ENCODE data around the gene FANCI.

The FANCI gene

DNA sequence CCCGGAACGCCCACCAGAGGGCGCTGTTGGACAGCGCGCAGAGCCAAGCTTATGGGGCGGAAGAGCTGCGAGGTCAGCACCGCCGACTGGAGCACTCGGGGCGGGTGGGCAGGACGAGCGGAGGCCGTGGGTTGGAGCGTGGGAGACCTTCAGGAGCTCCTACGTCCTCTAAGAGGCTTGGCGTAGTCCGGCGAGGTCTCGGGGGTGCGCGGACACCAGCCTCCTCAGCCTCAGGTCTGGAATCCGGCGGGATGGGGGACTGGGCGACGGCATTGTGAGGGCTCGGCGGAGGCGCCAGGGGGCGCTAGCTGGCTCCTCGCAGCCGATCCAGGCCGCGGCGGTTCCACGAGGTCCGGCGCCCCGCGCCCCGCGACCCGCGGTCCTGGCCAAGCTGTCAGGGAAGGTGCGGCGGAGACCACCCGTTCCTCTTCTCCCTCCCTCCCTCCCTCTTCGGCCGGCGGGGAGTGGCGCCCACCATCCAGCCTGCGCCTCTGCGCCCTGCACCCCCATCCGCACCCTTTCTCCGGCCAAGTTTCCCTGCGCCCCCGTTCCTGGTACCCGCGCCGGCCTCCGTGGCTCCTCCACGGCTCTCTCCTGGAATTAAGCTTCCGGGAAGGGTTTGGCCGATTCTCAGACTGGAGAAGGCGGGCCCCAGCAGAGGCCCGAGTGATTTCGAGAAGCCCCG, 115.1 kb downstream of the FANCI start (continued):
- TF ChIP-seq, protein P1, sequence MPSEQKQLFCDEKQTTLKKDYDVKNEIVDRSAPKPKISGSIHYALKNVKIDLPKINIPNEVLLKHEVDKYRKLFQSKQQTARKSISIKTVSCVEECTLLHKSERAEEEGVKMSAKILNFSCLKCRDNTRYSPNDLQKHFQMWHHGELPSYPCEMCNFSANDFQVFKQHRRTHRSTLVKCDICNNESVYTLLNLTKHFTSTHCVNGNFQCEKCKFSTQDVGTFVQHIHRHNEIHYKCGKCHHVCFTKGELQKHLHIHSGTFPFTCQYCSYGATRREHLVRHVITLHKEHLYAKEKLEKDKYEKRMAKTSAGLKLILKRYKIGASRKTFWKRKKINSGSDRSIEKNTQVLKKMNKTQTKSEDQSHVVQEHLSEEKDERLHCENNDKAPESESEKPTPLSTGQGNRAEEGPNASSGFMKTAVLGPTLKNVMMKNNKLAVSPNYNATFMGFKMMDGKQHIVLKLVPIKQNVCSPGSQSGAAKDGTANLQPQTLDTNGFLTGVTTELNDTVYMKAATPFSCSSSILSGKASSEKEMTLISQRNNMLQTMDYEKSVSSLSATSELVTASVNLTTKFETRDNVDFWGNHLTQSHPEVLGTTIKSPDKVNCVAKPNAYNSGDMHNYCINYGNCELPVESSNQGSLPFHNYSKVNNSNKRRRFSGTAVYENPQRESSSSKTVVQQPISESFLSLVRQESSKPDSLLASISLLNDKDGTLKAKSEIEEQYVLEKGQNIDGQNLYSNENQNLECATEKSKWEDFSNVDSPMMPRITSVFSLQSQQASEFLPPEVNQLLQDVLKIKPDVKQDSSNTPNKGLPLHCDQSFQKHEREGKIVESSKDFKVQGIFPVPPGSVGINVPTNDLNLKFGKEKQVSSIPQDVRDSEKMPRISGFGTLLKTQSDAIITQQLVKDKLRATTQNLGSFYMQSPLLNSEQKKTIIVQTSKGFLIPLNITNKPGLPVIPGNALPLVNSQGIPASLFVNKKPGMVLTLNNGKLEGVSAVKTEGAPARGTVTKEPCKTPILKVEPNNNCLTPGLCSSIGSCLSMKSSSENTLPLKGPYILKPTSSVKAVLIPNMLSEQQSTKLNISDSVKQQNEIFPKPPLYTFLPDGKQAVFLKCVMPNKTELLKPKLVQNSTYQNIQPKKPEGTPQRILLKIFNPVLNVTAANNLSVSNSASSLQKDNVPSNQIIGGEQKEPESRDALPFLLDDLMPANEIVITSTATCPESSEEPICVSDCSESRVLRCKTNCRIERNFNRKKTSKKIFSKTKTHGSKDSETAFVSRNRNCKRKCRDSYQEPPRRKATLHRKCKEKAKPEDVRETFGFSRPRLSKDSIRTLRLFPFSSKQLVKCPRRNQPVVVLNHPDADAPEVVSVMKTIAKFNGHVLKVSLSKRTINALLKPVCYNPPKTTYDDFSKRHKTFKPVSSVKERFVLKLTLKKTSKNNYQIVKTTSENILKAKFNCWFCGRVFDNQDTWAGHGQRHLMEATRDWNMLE (tag by site-specific recombination; conservative IDR thresholded peaks at IDR 0.05; ENCODE audit: low read depth): no peak
- TF ChIP-seq ZNF555 (tag by site-specific recombination; conservative IDR thresholded peaks at IDR 0.05) (no peak), KLF7 (tag by site-specific recombination; IDR thresholded peaks at IDR 0.05; ENCODE audit: borderline replicate concordance) (no peak), ZNF350 (tag by site-specific recombination; IDR thresholded peaks at IDR 0.05) (no peak), ZNF664 (tag by site-specific recombination; IDR thresholded peaks at IDR 0.05) (no peak), ZNF660 (tag by site-specific recombination; IDR thresholded peaks at IDR 0.05) (peak; percentile 65; the same call in 1 of the 2 replicates), ZNF776 (tag by site-specific recombination; IDR thresholded peaks at IDR 0.05; ENCODE audit: borderline replicate concordance) (no peak), ZNF37A (tag by site-specific recombination; IDR thresholded peaks at IDR 0.05) (no peak), ZNF335 (tag by site-specific recombination; conservative IDR thresholded peaks at IDR 0.05) (peak; percentile 73), OSR2 (tag by site-specific recombination; IDR thresholded peaks at IDR 0.05) (no peak), SP7 (tag by site-specific recombination; IDR thresholded peaks at IDR 0.05) (peak; percentile 80), GLI4 (tag by site-specific recombination; IDR thresholded peaks at IDR 0.05) (no peak)
- TF ChIP-seq, protein P2, sequence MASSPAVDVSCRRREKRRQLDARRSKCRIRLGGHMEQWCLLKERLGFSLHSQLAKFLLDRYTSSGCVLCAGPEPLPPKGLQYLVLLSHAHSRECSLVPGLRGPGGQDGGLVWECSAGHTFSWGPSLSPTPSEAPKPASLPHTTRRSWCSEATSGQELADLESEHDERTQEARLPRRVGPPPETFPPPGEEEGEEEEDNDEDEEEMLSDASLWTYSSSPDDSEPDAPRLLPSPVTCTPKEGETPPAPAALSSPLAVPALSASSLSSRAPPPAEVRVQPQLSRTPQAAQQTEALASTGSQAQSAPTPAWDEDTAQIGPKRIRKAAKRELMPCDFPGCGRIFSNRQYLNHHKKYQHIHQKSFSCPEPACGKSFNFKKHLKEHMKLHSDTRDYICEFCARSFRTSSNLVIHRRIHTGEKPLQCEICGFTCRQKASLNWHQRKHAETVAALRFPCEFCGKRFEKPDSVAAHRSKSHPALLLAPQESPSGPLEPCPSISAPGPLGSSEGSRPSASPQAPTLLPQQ (tag by site-specific recombination; IDR thresholded peaks at IDR 0.05): peak; percentile 85
- TF ChIP-seq, protein P3, sequence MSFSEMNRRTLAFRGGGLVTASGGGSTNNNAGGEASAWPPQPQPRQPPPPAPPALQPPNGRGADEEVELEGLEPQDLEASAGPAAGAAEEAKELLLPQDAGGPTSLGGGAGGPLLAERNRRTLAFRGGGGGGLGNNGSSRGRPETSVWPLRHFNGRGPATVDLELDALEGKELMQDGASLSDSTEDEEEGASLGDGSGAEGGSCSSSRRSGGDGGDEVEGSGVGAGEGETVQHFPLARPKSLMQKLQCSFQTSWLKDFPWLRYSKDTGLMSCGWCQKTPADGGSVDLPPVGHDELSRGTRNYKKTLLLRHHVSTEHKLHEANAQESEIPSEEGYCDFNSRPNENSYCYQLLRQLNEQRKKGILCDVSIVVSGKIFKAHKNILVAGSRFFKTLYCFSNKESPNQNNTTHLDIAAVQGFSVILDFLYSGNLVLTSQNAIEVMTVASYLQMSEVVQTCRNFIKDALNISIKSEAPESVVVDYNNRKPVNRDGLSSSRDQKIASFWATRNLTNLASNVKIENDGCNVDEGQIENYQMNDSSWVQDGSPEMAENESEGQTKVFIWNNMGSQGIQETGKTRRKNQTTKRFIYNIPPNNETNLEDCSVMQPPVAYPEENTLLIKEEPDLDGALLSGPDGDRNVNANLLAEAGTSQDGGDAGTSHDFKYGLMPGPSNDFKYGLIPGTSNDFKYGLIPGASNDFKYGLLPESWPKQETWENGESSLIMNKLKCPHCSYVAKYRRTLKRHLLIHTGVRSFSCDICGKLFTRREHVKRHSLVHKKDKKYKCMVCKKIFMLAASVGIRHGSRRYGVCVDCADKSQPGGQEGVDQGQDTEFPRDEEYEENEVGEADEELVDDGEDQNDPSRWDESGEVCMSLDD (tag by site-specific recombination; IDR thresholded peaks at IDR 0.05): peak; percentile 85
- TF ChIP-seq, protein P4, sequence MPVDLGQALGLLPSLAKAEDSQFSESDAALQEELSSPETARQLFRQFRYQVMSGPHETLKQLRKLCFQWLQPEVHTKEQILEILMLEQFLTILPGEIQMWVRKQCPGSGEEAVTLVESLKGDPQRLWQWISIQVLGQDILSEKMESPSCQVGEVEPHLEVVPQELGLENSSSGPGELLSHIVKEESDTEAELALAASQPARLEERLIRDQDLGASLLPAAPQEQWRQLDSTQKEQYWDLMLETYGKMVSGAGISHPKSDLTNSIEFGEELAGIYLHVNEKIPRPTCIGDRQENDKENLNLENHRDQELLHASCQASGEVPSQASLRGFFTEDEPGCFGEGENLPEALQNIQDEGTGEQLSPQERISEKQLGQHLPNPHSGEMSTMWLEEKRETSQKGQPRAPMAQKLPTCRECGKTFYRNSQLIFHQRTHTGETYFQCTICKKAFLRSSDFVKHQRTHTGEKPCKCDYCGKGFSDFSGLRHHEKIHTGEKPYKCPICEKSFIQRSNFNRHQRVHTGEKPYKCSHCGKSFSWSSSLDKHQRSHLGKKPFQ (tag by site-specific recombination; IDR thresholded peaks at IDR 0.05): no peak
- TF ChIP-seq, protein P5, sequence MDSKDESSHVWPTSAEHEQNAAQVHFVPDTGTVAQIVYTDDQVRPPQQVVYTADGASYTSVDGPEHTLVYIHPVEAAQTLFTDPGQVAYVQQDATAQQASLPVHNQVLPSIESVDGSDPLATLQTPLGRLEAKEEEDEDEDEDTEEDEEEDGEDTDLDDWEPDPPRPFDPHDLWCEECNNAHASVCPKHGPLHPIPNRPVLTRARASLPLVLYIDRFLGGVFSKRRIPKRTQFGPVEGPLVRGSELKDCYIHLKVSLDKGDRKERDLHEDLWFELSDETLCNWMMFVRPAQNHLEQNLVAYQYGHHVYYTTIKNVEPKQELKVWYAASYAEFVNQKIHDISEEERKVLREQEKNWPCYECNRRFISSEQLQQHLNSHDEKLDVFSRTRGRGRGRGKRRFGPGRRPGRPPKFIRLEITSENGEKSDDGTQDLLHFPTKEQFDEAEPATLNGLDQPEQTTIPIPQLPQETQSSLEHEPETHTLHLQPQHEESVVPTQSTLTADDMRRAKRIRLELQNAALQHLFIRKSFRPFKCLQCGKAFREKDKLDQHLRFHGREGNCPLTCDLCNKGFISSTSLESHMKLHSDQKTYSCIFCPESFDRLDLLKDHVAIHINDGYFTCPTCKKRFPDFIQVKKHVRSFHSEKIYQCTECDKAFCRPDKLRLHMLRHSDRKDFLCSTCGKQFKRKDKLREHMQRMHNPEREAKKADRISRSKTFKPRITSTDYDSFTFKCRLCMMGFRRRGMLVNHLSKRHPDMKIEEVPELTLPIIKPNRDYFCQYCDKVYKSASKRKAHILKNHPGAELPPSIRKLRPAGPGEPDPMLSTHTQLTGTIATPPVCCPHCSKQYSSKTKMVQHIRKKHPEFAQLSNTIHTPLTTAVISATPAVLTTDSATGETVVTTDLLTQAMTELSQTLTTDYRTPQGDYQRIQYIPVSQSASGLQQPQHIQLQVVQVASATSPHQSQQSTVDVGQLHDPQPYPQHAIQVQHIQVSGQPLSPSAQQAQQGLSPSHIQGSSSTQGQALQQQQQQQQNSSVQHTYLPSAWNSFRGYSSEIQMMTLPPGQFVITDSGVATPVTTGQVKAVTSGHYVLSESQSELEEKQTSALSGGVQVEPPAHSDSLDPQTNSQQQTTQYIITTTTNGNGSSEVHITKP (tag by site-specific recombination; IDR thresholded peaks at IDR 0.05): peak; percentile 56
- TF ChIP-seq, protein P6, sequence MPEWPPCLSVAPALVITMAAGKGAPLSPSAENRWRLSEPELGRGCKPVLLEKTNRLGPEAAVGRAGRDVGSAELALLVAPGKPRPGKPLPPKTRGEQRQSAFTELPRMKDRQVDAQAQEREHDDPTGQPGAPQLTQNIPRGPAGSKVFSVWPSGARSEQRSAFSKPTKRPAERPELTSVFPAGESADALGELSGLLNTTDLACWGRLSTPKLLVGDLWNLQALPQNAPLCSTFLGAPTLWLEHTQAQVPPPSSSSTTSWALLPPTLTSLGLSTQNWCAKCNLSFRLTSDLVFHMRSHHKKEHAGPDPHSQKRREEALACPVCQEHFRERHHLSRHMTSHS (tag by site-specific recombination; IDR thresholded peaks at IDR 0.05): no peak
- TF ChIP-seq, protein P7, sequence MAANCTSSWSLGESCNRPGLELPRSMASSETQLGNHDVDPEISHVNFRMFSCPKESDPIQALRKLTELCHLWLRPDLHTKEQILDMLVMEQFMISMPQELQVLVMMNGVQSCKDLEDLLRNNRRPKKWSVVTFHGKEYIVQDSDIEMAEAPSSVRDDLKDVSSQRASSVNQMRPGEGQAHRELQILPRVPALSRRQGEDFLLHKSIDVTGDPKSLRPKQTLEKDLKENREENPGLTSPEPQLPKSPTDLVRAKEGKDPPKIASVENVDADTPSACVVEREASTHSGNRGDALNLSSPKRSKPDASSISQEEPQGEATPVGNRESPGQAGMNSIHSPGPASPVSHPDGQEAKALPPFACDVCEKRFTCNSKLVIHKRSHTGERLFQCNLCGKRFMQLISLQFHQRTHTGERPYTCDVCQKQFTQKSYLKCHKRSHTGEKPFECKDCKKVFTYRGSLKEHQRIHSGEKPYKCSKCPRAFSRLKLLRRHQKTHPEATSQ (tag by site-specific recombination; IDR thresholded peaks at IDR 0.05): no peak
- TF ChIP-seq, protein P8, sequence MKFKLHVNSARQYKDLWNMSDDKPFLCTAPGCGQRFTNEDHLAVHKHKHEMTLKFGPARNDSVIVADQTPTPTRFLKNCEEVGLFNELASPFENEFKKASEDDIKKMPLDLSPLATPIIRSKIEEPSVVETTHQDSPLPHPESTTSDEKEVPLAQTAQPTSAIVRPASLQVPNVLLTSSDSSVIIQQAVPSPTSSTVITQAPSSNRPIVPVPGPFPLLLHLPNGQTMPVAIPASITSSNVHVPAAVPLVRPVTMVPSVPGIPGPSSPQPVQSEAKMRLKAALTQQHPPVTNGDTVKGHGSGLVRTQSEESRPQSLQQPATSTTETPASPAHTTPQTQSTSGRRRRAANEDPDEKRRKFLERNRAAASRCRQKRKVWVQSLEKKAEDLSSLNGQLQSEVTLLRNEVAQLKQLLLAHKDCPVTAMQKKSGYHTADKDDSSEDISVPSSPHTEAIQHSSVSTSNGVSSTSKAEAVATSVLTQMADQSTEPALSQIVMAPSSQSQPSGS (tag by site-specific recombination; IDR thresholded peaks at IDR 0.05; ENCODE audit: low read depth): no peak

All from HEK293 (cell line).